HG02938 (cell line): ENCODE data around the gene BMP10.

Experiments used
- ATAC-seq: cut with Tn5 transposase; IDR thresholded peaks from one replicate; pipeline ENCODE4 v1.9.1; 2021; ENCODE audit warnings: mild to moderate bottlenecking, moderate library complexity; ENCODE audit not compliant: unreplicated experiment

The BMP10 gene, protein sequence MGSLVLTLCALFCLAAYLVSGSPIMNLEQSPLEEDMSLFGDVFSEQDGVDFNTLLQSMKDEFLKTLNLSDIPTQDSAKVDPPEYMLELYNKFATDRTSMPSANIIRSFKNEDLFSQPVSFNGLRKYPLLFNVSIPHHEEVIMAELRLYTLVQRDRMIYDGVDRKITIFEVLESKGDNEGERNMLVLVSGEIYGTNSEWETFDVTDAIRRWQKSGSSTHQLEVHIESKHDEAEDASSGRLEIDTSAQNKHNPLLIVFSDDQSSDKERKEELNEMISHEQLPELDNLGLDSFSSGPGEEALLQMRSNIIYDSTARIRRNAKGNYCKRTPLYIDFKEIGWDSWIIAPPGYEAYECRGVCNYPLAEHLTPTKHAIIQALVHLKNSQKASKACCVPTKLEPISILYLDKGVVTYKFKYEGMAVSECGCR

DNA sequence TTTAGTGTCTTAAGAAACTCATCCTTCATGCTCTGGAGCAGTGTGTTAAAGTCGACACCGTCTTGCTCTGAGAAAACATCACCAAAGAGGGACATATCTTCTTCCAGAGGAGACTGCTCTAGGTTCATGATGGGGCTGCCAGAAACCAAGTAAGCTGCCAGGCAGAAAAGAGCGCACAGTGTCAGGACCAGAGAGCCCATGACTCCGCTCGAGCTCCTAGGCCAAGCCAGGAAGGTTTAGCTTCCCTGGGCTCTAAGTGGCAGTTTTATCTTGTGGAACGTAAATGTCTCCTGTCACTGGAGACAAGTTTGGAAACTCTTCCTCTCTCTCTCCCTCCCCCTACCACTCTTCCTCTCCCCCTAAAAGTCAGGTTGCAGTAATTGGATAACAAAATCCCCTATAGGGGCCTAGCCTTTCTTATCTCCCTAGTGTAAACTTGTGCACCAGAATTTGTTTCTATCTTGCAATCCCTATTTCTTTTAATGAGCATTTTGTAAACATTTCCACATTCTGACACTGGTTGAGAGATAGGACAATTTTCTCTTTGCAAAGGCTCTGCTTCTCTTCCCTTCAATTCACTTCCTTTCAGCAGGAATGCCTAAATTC is at the start of gene BMP10:
Gene BMP10 (minus strand): TSS at position 239 of the 606 bp plus-strand sequence. CDS start 39 bp downstream, at position 200.
- ATAC-seq: no peak

DNA sequence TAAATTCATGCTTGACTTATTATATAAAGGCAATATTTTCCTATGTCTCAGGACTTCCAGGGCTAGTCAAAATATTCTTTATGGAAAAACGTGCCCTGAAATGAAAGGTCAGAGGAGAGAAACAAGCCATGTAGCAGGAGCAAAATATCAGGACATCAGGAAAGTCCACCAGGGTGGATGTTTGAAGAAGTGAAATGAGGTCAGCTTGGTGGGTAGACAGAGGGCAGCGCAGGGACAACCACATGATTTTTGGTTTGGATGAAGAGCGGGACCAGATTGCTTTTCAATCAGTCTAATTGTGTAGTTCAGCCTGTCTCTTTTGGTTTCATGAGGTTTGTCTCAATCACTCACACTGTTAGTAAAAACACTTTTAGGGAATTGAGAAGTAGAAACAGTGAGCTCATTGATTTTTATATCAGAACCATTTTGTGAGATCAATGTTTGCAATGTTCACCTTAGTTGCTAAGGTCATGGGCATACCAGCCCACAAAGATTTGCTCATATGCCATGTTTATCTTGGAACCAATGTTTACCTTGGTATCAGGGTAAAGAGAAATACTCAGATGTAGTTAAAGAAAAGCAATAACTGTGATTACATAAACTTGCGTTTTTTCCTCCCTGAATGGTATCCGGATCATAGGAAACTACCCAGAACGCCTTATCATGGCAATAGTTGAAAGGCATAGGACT is 49.4 kb upstream of the BMP10 start:
- ATAC-seq: no peak

DNA sequence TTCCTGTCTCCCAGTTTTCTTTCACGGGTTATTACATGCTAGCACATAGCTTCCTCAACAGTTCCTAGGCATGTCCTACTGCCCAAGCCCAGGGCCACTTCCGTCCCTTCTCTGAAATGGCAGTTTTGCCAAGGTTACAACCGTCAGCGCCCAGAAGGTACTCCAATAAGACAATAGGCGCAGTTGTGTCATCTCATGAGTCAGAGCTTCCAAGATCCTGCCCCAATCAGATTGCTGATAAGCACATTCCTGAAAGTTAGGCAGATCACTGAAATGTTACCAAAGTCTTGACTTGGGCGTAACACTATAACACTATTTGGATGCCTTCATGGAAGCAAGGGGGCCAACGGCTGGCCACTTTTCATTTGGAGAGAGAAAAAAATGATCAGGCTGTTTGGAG is 47.3 kb upstream of the BMP10 start:
- ATAC-seq: no peak

DNA sequence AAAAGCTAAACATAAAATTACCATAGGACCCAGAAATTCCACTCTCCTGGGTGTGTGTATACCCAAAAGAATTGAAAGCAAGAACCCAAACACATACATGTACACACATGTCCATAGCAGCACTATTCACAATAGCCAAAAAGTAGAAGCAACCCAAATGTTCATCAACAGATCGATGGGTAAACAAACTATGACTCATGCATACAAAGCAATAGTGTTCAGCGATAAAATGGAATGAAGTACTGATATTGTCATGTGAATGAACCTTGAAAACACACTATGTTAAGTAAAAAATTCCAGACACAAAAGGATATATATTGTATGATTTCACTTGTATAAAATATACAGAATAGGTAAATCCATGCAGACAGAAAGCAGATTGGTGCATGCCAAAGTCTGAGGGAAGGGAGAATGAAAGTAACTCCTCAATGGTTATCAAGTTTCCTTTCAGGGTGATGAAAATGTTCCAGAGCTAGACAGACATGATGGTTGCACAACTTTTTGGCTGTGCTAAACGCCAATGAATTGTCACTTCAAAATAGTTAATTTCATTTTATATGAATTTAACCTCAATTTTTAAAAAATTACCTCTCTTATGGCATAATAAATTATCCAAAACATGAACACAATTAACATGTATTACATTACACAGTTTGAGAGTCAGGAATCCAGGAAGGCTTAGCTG is 46.0 kb upstream of the BMP10 start:
- ATAC-seq: no peak

DNA sequence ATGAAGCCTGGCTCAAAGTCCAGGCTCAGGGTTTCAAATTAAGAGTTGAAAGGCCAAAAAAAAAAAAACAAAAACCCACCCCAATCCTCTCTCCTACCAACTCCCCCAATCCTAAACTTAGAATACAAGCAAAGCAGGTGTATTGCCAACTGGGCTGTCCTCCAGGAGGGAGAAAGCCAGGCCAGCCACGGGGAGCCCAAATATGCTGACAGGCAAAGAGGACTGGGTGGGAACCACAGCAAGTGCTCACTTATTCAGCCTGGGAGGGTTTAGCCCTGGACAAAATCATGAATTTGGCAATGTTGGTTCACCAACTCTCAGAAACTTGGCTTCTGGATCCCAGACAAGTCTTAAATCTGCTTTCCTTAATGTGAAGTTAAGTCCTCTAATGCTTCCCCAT is 45.0 kb upstream of the BMP10 start:
- ATAC-seq: no peak

DNA sequence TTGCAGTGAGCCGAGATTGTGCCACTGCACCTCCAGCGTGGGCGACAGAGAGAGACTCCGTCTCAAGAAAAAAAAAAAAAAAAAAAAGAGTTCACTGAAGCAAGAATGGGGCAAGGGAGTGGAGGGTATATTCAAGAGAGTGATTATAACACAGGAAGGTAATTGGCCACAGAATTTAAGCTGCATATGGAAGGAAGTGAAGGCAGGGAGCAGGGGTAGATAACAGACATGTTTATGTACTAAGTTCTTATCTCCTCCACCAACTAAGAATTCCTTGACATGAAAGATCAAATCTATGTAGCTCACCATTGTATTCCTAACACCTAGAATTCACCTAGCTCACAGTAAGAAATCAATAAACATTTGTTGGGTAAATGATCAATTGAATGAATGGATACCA is 44.2 kb upstream of the BMP10 start:
- ATAC-seq: no peak

DNA sequence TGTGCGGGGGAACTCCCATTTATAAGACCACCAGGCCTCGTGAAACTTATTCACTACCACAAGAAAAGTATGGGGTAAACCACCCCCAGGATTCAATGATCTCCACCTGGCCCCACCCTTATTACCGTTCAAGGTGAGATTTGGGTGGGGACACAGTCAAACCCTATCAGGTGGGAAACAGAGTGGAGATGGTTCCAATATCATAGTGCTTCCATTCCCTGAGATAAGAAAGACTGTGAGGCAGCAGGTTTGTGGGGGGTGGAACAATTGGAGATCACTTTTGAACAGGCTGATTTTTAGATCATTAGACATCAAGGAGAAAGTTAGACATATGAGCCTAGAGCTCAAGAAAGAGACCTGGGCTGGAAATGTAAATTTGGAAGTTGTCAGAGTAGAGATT is 42.2 kb upstream of the BMP10 start:
- no peak for ATAC-seq

DNA sequence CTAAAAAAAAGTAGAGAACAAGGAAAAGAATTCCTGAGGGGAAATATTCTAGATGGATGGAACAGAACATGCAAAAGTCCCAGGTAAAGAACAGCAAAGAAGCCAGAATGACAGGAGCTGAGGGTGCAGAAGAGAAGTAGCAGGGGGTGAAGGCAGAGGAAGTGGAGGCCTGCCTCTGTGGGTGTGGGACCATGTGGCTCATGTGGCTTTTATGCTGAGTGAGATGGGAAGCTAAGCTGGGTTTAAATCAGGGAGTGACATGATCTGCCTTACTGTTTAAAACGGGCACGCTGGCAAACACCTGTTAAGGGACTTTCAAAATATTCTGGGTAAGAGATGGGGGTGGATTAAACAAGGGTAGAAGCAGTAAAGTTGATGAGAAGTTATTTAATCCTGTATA is 41.5 kb upstream of the BMP10 start:
- no peak for ATAC-seq

DNA sequence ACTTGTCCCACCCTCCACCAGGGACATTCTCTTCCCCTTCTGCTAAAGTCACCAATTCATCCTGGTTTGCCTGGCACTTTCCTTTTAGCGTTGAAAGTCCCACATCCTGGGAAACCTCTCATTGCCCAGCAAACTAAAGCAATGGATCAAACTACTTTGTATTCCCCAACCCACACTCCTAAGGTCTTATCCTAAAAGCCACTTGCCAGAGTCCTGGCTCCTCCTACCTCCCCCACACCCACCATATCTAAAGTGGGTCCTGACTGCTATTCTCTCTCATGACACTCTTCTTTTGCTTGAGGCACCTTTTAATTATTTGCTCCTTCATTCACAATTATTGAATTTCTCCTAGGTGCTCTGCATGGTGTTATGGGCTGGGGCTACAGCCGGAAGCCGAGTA is 40.9 kb upstream of the BMP10 start:
- ATAC-seq: no peak

DNA sequence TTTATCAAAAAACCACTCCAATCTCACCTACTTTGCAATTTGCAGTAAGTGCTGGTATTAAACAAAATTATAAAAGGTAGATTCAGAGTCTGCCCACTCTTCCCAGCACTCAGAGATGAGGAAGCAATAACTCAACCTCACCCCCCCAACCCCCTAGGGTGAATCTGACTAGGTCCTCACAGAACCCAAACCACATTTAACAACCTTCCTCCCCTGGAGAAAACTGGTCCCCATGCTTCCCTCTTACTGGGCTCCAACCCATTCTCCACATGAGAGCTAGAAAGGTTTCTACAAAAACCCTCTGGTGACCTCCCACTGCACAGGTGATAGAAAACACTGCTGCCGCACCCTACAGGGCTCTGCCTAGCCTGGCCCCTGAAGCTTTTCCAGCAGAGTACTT is 40.5 kb upstream of the BMP10 start:
- ATAC-seq: no peak

DNA sequence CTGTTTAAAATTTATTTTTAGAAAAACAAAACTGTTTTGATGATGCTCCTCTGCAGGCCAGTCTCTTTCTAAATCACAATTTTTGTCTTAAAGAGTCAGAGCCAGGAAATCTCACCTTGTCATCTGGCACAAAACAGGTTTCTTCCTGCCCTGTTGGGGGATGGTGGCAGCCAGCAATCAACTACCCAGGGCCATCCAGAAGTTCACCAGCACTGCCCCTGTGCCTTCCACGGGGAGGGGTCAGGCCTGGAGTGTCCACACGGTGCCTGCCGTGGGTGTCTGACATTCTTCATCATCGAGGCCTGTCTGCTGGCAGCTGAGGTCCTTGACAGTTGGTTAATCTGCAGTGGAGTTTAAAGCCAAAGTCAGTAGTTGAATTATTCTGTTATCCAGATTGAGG is 40.0 kb upstream of the BMP10 start:
- no peak for ATAC-seq

DNA sequence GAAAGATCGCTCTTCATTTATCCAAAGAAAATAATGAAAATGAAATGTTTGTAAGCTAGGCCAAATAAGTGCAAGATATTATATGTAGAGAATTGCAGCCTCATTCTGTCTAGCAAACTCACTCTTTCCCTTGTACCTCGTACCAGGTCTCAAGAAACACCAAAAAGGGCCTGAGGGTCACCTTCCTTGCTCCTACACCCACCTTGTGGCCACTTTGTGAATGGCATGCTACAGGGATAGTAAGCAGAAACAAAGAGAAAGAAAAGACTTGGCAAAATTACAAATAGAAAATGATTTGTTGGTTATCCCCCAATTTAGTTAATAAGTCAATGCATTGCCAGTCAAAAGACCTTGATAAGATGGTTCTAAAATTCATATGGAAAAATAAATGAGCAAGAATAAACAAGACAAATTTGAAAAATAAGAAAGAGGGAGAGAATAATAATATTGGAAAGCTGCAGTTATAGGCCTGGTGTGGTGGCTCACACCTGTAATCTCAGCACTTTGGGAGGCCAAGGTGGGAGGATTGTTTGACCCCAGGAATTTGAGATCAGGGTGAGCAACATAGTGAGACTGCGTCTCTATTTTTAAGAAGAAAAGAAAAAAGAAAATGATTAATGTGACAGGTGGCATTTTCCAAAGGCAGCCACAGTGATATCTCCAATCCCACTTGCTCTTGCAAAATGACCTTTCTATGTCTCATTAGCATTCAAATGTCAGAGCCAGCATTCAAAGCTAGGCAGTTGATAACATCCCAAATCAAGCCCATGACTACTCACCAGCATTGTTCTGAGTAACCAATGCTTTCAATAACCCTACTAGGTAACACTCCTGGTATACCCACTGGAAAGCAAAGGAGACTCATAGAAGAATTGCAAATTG is 38.8 kb upstream of the BMP10 start:
- ATAC-seq: peak; percentile 38

DNA sequence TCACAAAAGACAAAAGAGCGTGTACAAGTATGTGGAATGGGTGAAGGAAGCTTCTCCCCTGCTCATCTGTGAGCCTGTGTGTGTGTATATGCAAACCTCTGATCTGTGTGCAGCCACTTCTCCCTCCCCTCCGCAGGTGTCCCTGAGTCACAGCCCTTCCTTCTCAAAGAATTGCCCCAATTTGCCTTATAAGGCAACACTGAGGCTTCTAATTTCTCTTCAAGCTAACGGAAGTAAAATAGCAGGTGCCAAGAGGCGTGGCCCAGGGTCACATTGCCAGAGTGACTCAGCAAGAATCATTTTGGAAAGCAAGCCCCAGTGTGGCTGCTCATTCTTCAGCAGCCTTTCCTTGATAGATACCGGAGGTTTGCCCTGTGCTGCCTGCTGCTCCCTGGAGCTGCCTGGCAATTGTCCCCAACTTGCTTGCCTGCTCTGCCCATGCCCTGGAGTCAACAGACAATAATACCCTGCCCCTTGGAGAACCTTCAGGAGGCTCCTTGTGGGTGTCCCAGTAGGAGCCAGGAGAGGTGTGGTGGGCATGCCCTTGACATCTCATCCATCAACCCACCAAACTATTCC is 37.3 kb upstream of the BMP10 start:
- peak; percentile 95 for ATAC-seq

DNA sequence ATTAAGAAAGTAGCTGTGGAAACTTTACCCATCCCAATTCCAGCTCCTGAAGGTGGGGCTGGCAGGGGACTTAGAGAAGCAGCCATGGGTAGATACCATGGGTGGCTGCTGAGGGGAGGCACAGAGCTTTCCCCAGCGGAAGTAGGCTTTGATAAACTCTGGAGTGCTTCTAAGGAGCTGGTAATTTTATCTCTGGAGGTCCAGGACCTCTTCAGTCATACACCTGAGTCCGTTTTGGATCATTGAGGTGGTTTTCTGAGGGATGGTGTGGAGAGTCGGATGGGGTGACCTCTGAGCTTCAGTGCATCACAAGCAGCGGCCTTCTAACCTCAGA is 36.7 kb upstream of the BMP10 start:
- ATAC-seq: no peak

DNA sequence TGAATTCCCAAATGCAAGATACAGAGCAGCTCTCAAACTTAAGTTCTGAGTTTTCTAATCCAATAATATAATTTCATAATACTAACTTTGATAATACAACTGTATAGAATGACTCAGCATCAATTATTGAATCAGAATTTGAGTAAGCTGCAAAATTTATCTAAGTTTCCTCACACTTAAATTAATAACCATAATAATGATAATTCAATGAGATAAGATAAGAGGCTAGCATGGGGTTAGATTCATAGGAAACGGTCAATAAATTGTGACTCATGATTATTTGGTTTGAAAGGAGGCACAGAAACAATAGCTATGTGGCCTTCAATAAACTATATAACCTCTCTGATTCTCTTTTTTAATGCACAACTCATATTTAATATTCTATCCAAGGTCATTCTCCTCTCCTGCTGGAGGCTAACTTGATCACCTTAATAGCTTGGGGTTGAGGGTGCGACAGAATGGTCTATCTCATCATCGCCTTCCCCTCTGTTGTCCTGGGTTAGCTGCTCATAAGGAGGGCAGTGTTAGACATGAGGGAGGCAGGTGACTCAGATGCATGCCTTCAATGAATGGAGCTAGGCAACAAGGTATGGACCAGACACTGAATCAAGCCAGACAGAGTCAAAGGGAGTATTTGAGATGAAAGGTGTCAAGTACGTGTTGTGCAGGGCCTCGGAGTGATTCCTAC is 36.2 kb upstream of the BMP10 start:
- no peak for ATAC-seq

DNA sequence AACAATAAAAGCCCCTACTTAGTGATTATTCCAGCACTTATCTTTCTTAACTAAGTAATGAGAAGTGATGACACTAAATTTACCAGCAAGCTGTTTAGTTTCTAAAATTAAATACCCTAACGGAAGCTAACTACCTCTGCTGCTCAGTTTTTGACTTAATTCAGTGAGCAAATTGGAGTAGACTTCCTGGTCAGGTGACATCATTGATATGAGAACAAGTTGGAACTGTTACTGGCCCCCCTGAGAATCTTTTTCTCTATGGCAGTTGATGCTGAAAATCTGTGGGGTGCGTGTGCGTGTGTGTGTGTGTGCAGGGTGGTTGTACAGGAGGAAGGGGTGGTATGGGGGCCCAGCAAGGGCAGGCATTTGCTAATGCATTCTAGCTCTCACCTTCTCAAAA is 35.5 kb upstream of the BMP10 start:
- no peak for ATAC-seq

DNA sequence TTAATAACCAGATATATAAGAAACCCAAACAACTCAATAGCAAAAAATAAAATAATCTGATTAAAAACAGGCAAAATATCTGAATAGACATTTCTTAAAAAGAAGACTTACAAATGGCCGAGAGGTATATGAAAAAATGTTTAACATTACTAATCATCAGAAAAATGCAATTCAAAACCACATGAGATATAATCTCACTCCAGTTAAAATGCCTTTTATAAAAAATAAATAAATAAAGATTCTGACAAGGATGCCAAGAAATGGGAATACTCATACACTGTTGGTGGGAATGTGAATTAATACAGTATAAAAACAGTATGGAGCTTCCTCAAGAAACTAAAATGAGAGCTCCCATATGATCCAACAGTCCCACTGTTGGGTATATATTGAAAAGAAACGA is 33.9 kb upstream of the BMP10 start:
- no peak for ATAC-seq

DNA sequence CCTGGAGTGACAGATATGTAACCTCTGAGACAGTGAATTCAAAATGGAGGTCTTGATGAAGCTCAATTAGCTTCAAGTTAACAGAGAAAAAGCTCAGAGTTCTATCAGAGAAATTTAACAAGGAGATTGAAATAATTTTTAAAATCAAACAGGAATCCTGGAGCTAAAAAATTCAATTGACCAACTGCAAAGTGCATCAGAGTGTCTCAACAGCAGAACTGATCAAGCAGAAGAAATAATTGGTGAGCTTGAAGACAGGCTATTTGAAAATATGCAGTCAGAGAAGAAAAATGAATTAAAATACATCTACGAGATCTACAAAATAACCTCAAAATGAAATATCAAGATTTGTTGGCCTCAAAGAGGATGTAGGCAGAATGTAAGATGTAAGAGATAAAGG is 30.4 kb upstream of the BMP10 start:
- no peak for ATAC-seq

DNA sequence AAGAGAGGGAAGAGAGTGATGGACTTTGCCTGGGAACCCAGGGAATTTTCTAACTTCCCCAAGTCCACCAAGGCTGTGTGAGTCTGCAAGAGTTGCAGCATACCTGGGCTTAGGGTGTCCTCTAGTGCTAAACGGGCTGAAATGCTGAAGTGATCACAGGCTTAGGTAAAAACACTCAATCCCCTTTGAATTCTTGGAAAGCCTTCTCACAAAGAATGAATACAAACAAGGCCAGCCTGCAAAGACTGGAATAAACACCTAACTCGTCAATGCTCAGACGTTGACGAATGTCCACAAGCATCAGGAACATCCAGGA is 30.0 kb upstream of the BMP10 start:
- no peak for ATAC-seq
